ENCODE results near the gene AFF4.

- TF ChIP-seq POLR2A (IDR thresholded peaks at IDR 0.05) (no peak), CTCF (IDR thresholded peaks at IDR 0.05) (no peak), EP300 (IDR thresholded peaks at IDR 0.05) (no peak)
Observed at GRCh38 chr5:132884548-132884947, 78.9 kb downstream of the AFF4 start.
